Natural killer cell treated with Interleukin-12 subunit alpha and Interleukin-12 subunit beta and Interleukin-15 and Interleukin-18, amount 100 ng/mL, for 72 hours (primary cell): ENCODE measurements around the gene TESK2. TPM values are rescaled to one million over a fixed set of nuclear protein-coding genes. Genes with fewer than 3 reads are reported as not detected.
"Not testable (repeated sequence)": the region's sequence is repeated elsewhere in the genome, so short reads cannot be mapped to it uniquely, and the experiment has no call there.

Source experiments
- ATAC-seq, 2 donors: fragments of 150-1000 bp; cut with Tn5 transposase in 1 of 2; sonication (Bioruptor Pico), chemical (Tn5 transposase) in 1 of 2; 2 replicates each; pipeline ENCODE4 v1.10.0; 2021
- DNase-seq: peaks from one replicate; pipeline ENCODE4 v3.0.0; 2022; ENCODE audit warnings: low spot score
- H3K27ac Mint-ChIP-seq, 2 donors: 1 replicate in 1 of 2; 2 replicates in 1 of 2; pipeline ENCODE4 v1.8.0; 2022; ENCODE audit warnings: mixed read lengths in 2 of 2, mild to moderate bottlenecking in 1 of 2, moderate library complexity in 1 of 2
- H3K27me3 Mint-ChIP-seq, 2 donors: 1 replicate in 1 of 2; 2 replicates in 1 of 2; pipeline ENCODE4 v1.8.0; 2022; ENCODE audit warnings: mixed read lengths in 2 of 2
- H3K36me3 Mint-ChIP-seq: one replicate; pipeline ENCODE4 v1.8.0; 2022; ENCODE audit warnings: mixed read lengths
- H3K4me1 Mint-ChIP-seq, 2 donors: 1 replicate in 1 of 2; 2 replicates in 1 of 2; pipeline ENCODE4 v1.8.0; 2022; ENCODE audit warnings: low read depth in 2 of 2, mixed read lengths in 2 of 2, mild to moderate bottlenecking in 1 of 2
- H3K4me3 Mint-ChIP-seq: one replicate; pipeline ENCODE4 v1.8.0; 2022; ENCODE audit warnings: mixed read lengths
- H3K9me3 Mint-ChIP-seq: 2 replicates; pipeline ENCODE4 v1.8.0; 2022; ENCODE audit warnings: mixed read lengths
- total RNA-seq, 2 donors: library from RNA; stranded (reverse); gene quantifications; one replicate each; pipeline ENCODE4 v1.2.3, GENCODE V29; 2022

The TESK2 gene
- total RNA-seq, 2 donors from 2014 or later = 2.4 to 4.0 TPM

DNA sequence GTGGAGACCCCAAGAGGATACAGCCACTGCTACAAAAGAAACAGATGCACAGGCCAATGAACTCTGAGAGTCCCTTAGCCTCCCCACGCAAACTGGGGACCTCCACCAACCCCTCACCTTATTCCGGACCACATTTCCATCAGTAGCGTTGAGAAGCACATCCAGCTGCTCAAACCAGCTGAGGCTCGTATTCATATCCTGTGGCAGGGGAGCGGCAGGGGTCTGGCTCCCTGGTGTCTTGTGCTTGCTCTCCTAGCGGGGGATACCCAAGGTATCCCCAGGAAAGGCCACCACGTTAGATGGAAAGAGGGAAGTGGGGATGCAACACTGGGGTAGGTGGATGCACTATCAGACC, 8.4 kb upstream of the TESK2 start:
- Mint-ChIP-seq H3K27ac (peak overlapping the region; percentile 86 to 94), H3K4me1 (peaks cover 26 to 29% of the 10 kb centered on the region in 2 donors), H3K27me3 (no peaks in the 10 kb centered on the region), H3K4me3 (peak overlapping the region; percentile 99), H3K36me3 (no peaks in the 10 kb centered on the region), H3K9me3 (no peaks in the 10 kb centered on the region)
- ATAC-seq = peak in 1 of 2 donors; percentile 1
- no peak for DNase-seq

DNA sequence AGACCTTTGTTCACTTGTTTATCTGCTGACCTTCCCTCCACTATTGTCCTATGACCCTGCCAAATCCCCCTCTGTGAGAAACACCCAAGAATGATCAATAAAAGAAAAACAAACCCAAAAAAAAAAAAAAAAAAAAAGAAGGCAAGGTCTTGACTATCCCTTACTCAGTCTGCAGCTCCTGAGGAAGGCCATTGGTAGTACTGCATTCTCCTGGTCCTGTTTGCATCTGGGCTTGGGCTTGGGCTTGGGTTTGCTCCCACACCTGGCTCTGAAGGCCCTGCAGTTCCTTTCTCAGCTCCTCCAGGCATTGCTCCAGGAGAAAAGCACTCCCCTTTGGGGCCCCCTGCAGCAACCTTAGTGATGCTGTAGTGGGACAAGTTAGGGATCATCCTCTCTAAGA, 7.3 kb upstream of the TESK2 start:
- Mint-ChIP-seq H3K27ac (peak overlapping the region; percentile 86 to 94), H3K4me1 (peaks cover 26 to 29% of the 10 kb centered on the region in 2 donors), H3K4me3 (peak overlapping the region; percentile 99), H3K9me3 (no peaks in the 10 kb centered on the region), H3K36me3 (no peaks in the 10 kb centered on the region), H3K27me3 (no peaks in the 10 kb centered on the region)
- DNase-seq (no peak), ATAC-seq (no peak)

DNA sequence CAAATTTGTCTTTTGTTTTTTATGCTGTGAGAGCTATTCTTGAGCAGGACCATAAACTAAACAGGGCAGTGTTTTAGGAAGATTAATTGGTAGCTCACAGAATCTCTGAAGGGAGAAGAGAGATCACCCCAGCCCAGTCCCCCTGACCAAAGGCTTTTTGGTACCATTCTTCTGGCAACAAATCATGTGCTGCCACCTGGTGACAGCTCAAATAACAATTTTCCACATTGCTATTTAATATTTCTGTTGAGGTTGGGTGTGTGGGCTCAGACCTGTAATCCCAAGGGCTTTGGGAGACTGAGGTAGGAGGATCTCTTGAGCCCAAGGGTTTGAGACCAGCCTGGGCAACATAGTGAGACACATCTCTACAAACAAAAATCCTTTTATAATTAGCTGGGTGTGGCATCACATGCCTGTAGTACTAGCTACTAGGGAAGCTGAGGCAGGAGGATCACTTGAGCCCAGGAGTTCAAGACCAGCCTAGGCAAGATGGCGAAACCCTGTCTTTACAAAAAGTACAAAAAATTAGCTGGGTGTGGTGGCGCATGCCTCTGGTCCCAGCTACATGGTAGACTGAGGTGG, 2.2 kb upstream of the TESK2 start:
- Mint-ChIP-seq H3K36me3 (no peaks in the 10 kb centered on the region), H3K4me1 (peaks cover 0 to 7% of the 10 kb centered on the region in 2 donors), H3K9me3 (no peaks in the 10 kb centered on the region), H3K27ac (no peak overlapping the region), H3K4me3 (no peak overlapping the region), H3K27me3 (no peaks in the 10 kb centered on the region)
- DNase-seq (no peak), ATAC-seq (no peak)

- H3K27me3 Mint-ChIP-seq = no peaks in the 10 kb centered on the region
Observed at GRCh38 chr1:45492691-45493090, 1.7 kb upstream of the TESK2 start.

GRCh38 chr1:45491487-45492260, 711 bp upstream of the TESK2 start:
- no peaks in the 10 kb centered on the region for H3K36me3 Mint-ChIP-seq
- no peaks in the 10 kb centered on the region for H3K27me3 Mint-ChIP-seq
- H3K4me3 Mint-ChIP-seq = no peak overlapping the region
- ATAC-seq (no peak), DNase-seq (no peak)
- no peaks in the 10 kb centered on the region for H3K9me3 Mint-ChIP-seq
- peaks cover 0 to 8% of the 10 kb centered on the region in 2 donors for H3K4me1 Mint-ChIP-seq
- H3K27ac Mint-ChIP-seq = no peak overlapping the region

More at GRCh38 chr1:45492691-45493090, 1.7 kb upstream of the TESK2 start:
- H3K27ac Mint-ChIP-seq = no peak overlapping the region
- no peaks in the 10 kb centered on the region for H3K36me3 Mint-ChIP-seq
- H3K4me1 Mint-ChIP-seq = peaks cover 0 to 8% of the 10 kb centered on the region in 2 donors
- no peaks in the 10 kb centered on the region for H3K9me3 Mint-ChIP-seq
- H3K4me3 Mint-ChIP-seq = no peak overlapping the region
- no peak for ATAC-seq
- no peak for DNase-seq

DNA sequence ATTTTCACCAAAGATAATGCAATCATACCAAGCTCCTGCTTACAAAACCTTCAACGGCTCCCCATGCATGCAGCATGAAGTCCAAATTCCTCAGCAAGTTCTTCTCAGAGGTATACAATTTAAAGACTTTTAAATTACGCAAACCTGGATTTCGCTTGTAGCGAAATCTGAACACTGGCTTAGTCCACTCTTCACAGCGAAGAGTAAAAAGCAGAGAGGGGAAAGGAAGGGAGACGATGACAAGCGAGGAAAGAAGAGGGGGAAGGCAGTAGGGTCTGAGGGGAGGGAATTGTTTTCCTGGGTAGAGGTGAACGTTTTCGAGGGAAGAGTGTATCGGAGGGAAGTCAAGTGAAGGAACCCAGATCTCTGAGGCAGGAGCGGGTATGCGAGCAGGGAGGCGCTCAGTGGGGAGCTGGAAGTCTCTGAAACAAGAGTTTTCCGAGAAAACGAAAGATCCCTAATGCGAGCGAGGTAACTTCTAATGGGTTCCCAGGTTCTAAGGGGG, 790 bp downstream of the TESK2 start:
- no peak overlapping the region for H3K4me3 Mint-ChIP-seq

GRCh38 chr1:45489379-45489778, 1.6 kb downstream of the TESK2 start:
- H3K27me3 Mint-ChIP-seq, H3K9me3 Mint-ChIP-seq, H3K36me3 Mint-ChIP-seq, DNase-seq, H3K4me3 Mint-ChIP-seq, ATAC-seq, H3K4me1 Mint-ChIP-seq, H3K27ac Mint-ChIP-seq: not testable (repeated sequence)

More for the DNA sequence above, 790 bp downstream of the TESK2 start:
- DNase-seq (no peak), ATAC-seq (no peak)
- Mint-ChIP-seq H3K36me3 (no peaks in the 10 kb centered on the region), H3K9me3 (no peaks in the 10 kb centered on the region), H3K4me1 (peaks cover 0 to 8% of the 10 kb centered on the region in 2 donors), H3K27ac (no peak overlapping the region), H3K27me3 (no peaks in the 10 kb centered on the region)

GRCh38 chr1:45488666-45489377, 2.1 kb downstream of the TESK2 start:
- Mint-ChIP-seq H3K27ac (no peak overlapping the region), H3K36me3 (no peaks in the 10 kb centered on the region), H3K27me3 (no peaks in the 10 kb centered on the region), H3K4me3 (no peak overlapping the region), H3K4me1 (peaks cover 0 to 8% of the 10 kb centered on the region in 2 donors), H3K9me3 (no peaks in the 10 kb centered on the region)
- DNase-seq = no peak
- ATAC-seq = no peak

DNA sequence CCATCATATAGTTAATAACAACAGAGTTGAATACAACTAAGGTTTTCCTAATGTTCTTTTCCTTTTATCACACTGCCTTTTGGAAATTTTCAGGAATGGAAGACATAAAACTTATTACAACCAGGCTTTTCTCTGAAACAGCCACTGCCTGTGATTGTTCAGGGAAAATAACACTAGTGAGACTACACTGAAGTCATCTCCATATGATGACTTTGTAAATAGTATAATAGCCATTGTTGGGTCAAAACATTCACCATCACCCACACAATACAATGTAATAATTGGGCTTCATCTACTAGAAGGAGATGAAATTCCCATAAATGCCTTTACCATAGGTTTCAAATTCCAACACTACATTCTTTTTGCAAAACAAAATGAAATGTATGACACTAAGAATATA, 5.0 kb downstream of the TESK2 start:
- Mint-ChIP-seq H3K4me3 (no peak overlapping the region), H3K27me3 (no peaks in the 10 kb centered on the region), H3K9me3 (no peaks in the 10 kb centered on the region), H3K27ac (no peak overlapping the region), H3K36me3 (no peaks in the 10 kb centered on the region), H3K4me1 (peaks cover 0 to 8% of the 10 kb centered on the region in 2 donors)
- no peak for DNase-seq
- no peak for ATAC-seq

DNA sequence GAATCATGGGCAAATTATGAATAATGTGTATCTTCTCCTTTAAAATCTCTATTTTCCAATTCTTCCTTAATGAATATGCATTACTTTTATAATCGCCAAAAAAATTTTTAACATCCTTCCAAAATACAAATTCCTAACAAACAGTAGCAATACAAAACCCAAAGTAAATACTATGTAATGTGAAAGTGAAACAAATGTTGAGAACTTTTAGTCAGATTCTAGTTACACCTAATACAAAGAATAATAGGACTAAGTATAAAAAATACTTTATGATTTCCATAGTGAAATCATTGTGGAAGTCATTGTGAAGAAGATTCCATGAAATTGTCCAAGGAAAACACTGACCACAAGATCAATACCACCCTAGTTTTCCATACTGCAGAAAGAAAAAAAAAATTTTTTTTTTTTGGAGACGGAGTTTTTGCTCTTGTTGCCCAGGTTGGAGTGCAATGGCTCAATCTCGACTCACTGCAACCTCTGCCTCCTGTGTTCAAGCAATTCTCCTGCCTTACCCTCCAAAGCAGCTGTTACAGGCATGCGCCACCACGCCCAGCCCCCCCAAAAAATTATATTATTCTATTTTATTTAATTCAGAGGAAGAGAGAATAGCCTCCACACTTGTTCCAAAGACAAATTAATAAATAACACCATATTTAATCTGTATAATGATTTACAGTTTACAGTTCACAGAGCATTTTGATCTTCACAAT, 11.8 kb downstream of the TESK2 start:
- DNase-seq (no peak), ATAC-seq (no peak)
- Mint-ChIP-seq H3K9me3 (no peaks in the 10 kb centered on the region), H3K36me3 (no peaks in the 10 kb centered on the region), H3K27ac (no peak overlapping the region), H3K27me3 (no peaks in the 10 kb centered on the region), H3K4me1 (no peaks in the 10 kb centered on the region), H3K4me3 (no peak overlapping the region)

DNA sequence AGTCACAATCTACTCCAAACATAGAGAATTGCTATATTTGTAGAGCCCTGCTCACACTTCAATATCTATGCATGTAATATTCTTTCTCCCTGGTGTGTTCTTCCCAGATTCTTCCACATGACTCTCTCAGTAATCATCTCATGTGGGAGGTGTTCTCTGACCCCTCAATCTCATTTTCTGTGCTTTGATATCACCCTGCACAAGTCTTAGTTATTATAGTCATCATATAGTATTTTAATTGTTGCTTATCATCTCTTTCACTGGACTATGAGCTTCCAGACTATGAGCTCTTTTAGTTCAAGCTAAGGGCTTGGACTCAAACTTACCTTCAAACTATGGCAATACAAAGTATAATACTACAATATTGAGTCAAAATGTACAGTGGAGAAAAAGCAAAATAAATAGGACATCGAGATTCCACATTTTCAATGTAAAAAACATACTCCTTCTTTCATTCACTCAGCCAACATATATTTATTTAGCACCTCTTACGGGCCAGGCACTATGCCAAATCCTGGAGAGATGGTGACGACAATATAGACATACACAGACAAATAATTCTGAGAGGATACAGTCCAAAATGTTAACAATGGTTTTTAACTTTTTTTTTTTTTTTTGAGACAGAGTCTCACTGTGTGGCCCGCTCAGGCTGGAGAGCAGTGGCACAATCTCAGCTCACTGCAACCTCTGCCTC, 12.7 kb downstream of the TESK2 start:
- ATAC-seq = no peak
- Mint-ChIP-seq H3K9me3 (no peaks in the 10 kb centered on the region), H3K4me3 (no peak overlapping the region), H3K4me1 (peaks cover 0 to 3% of the 10 kb centered on the region in 2 donors), H3K27ac (no peak overlapping the region), H3K36me3 (no peaks in the 10 kb centered on the region), H3K27me3 (no peaks in the 10 kb centered on the region)
- no peak for DNase-seq

- Mint-ChIP-seq H3K9me3 (no peaks in the 10 kb centered on the region), H3K36me3 (no peaks in the 10 kb centered on the region), H3K27ac (no peak overlapping the region), H3K4me3 (no peak overlapping the region), H3K27me3 (no peaks in the 10 kb centered on the region), H3K4me1 (peaks cover 0 to 6% of the 10 kb centered on the region in 2 donors)
- DNase-seq = no peak
- ATAC-seq = no peak
Observed at GRCh38 chr1:45477646-45478045, 13.3 kb downstream of the TESK2 start.

GRCh38 chr1:45474194-45474593, 16.8 kb downstream of the TESK2 start:
- not testable (repeated sequence) for H3K27me3 Mint-ChIP-seq, H3K27ac Mint-ChIP-seq, ATAC-seq, DNase-seq, H3K4me1 Mint-ChIP-seq, H3K9me3 Mint-ChIP-seq, H3K4me3 Mint-ChIP-seq, H3K36me3 Mint-ChIP-seq
